Testis (tissue), 2 donors: Measurements from ENCODE around the gene FAM3B.

Experiments
- CTCF ChIP-seq, 3 experiments: fragments of 450-650 bp in 2 of 3; fragments of 200-600 bp in 1 of 3; sonication (generic) in 1 of 3; IDR thresholded peaks; one replicate each; pipeline ENCODE4 v1.5.1; 2016 to 2019; ENCODE audit warnings: antibody characterized with exemption in 3 of 3, mild to moderate bottlenecking in 2 of 3, moderate library complexity in 1 of 3
- POLR2A ChIP-seq: fragments of 450-650 bp; IDR thresholded peaks from one replicate; pipeline ENCODE4 v1.6.1; 2017; ENCODE audit warnings: antibody characterized with exemption, mild to moderate bottlenecking, moderate library complexity

- TF ChIP-seq CTCF (IDR thresholded peaks at IDR 0.05) = no peak
- no peak for TF ChIP-seq POLR2A
Observed at GRCh38 chr21:41267346-41267745, 49.3 kb upstream of the FAM3B start.
